Activated CD4-positive, alpha-beta T cell treated with anti-CD3 and anti-CD28 coated beads for 24 hours (primary cell): ENCODE measurements around the gene SUPT20HL1.
"Not testable (repeated sequence)": the region's sequence is repeated elsewhere in the genome, so short reads cannot be mapped to it uniquely, and the experiment has no call there.

Experiments used
- DNase-seq, 2 donors: peaks; one replicate each; pipeline ENCODE4 v3.0.0-alpha.2; 2020; ENCODE audit warnings: low read depth in 2 of 2

Gene SUPT20HL1

DNA sequence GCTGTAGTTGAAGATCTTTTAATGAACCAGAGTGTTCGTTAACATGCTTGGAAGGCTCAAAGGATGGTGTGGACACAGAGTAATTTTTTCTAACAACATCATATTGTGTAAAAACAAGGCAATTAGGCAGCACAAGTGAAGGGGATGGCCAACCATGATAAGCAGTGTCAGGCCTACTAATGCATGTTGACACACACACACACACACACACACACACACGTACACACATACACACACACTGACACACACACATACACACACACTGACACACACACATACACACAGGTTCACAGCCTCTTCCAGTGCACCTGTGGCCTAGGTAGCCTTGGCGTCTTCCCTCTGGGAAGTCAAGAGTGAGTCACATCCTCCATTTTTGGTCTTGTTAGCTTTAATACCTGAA is at the start of gene SUPT20HL1:
Gene SUPT20HL1 (plus strand): TSS at position 368 of the 400 bp plus-strand sequence. CDS start 2,122 bp downstream, outside the sequence.
- DNase-seq, result no peak

- DNase-seq, result not testable (repeated sequence)
These were observed 49.5 kb upstream of the SUPT20HL1 start for GRCh38 chrX:24310916-24311315.

DNA sequence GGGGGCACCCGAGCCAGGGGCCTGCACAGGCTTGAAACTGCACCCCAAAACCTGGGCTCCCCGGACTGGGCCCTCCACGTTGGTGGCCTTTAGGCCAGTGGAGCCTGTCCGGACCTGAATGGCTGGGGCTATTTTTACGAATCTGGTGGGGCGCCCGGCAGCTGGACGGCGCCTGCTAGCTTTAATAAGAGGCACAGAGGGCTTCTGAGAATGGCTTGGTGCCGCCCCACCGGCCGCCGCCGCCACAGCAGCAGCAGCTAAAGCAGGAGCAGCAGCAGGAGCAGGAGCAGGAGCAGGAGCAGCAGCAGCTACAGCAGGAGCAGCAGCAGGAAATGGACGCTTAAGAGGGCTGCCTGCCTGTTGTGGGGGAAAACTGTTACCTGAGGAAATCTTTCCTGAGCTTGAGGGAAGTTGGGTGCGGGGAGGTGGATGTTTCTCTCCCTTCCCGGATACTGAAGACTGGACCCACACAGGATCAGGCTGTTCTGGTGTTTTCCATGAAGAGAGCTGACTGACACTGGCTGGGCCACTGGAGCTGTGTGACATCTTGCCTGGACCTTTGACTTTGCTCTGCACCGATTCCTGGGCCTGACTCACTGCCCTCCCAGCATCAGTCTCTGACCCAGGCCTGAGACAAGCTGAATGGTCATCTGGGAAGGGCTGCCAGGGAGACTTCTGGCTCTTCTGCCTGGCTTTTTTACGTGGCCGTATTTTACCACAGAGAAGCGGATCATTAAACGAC is 48.8 kb upstream of the SUPT20HL1 start:
- DNase-seq, result not testable (repeated sequence)

DNA sequence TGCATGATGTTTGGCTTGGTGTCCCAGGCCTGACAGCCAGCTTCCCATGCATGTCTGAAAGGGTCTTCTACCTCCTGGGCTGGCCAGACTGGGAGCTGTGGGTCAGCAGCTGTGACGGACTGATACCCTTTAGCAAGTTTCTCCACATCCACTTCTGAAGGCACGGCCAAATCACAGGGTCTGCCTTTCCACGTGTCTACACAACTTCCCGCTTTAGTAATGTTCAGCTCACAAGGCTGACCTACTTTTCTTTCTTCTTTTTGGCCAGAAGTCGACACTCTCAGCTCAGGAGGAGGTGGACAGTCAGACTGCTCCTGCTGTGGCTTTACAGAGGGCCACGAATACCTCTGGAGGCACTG is 48.2 kb upstream of the SUPT20HL1 start:
- DNase-seq, result not testable (repeated sequence)

DNA sequence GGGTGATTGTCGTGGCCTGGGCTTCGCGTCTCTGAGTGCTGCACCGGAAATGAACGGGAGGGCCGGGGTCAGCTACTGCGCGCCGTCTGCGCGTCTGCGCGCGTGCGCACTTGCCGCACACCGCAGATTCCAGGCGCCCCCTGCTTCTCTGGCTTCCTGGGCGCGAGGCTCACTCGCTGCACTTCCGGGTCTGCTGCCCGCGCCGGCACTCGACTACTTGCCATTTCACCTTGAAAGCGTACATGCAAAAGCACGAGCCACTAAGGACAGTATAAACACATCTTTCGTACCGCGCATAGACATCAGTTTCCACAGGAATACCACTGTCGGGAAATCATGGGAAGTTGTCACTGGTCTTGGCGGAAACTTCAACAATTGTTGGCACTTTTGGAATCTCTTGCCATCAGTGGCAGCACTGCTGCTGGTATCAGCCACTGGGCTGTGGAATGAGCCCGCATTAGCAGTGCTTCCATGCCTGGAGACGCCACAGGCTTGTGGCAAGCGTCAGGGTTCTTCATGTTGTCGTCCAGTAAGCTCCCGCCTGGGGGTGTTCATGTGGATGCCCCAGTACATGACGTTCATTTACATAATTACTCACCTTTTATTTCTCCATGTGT is 46.3 kb upstream of the SUPT20HL1 start, which contains the start of gene SUPT20HL2:
Gene SUPT20HL2 (minus strand): TSS at position 51 of the 617 bp plus-strand sequence. CDS start 754 bp downstream, outside the sequence.
- DNase-seq, result no peak

DNA sequence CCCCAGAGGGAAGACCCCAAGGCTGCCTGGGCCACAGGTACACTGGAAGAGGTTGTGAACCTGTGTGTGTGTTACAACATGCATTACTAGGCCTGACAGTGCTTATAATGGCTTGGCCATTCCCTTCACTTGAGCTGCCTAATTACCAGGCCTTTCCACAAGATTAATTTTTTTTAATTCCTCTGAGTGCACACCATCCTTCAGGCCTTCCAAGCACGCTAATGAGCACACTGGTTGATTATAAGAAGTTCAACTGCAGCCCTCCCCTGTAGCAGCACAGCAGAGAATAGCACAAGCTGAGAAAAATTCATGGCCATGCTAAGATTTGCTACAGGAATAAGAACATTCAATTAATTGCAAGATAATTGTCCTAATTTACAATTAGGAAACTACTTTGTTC is 44.3 kb upstream of the SUPT20HL1 start:
- DNase-seq, result no peak

GRCh38 chrX:24317567-24317966 is 42.9 kb upstream of the SUPT20HL1 start:
- DNase-seq, result no peak

DNA sequence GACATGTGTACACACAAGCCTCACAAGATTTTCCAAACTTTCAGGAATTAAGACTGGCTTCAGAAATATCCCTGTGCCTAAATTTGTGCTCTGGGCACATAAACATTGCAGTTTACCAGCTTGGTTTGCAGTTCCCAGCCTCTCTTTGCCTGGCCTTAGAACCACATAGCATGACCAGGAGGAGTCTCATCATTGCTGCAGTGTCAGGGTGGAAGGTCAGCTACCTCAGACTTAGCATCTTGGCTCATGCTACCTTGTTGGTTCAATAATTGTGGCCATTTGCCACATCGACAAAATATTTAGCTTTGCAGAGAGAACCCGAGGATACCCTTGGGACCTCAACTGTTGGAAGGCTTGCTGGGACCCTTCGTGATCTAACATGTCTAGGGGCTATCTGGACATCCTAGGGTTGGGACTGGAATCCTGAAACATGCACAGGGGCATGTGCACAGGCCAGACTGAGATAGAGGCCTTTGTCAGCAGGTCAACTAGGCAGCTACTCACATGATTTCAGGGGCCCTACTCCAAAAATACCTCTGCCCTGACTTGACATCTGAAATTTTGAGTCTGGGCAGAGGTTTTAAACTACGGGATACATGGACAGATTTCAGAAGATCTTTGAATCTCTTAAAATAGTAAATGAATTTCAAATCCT is 38.6 kb upstream of the SUPT20HL1 start:
- no peak for DNase-seq

DNA sequence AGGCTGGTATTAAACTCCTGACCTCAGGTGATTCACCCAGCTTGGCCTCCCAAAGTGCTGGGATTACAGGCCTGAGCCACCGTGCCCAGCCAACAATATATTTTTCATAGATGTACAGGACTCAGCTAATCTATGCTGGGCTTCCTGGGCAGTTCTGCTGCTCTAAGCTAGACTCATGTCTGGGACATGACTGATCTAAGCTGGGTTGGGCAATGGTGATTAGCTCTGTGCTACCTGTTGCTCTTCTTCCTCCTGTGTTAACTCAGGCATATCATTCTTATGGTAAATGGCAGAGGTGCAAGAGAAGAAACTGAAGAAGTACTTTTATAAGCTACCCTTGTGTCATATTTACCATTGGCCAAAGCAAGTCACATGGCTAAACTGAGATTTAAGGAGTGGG is 35.2 kb upstream of the SUPT20HL1 start:
- no peak for DNase-seq

DNA sequence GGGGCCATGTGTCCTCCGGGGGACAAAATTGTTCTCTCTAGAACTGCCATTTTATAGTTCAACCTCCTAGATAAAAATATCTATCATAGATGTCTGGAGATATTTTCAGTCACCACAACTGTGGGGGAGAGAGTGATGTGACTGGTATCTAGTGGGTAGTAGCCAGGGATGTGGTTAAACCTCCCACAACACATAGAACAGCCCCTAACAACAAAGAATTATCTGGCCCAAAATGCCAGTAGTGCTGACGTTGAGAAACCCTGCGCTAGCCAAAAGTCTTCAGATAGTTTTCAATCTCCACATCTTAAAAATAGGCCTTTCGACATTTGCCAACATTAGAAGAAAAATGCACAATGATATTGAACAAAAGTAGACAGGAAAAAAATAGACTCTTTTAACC is 27.6 kb upstream of the SUPT20HL1 start:
- no peak for DNase-seq

GRCh38 chrX:24333371-24333770 is 27.1 kb upstream of the SUPT20HL1 start:
- DNase-seq, result no peak

DNA sequence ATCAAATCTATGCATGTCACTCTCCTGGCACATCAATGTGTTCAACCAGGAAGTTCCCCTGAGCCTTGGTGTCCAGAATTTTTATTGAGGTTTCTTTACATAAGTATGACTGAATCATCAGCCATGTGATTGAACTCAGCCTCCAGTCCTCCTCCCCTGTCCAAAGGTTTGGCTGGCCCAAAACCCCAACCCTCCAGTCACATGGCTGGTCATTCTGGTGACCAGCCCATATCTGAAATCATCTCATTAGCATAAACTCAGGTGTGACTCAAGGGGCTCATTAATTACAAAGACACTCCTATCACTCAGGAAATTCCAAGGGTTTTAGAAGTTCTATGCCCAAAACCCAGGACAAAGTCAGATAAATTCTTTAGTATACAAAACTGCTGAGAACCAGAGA is 26.0 kb upstream of the SUPT20HL1 start:
- no peak for DNase-seq

GRCh38 chrX:24335871-24336270 is 24.6 kb upstream of the SUPT20HL1 start:
- no peak for DNase-seq

GRCh38 chrX:24339911-24340310 is 20.5 kb upstream of the SUPT20HL1 start:
- no peak for DNase-seq

- no peak for DNase-seq
These were observed 19.9 kb upstream of the SUPT20HL1 start for GRCh38 chrX:24340501-24340900.

- DNase-seq, result no peak
These were observed 18.6 kb upstream of the SUPT20HL1 start for GRCh38 chrX:24341795-24342194.

GRCh38 chrX:24343719-24344118 is 16.7 kb upstream of the SUPT20HL1 start:
- DNase-seq, result no peak

DNA sequence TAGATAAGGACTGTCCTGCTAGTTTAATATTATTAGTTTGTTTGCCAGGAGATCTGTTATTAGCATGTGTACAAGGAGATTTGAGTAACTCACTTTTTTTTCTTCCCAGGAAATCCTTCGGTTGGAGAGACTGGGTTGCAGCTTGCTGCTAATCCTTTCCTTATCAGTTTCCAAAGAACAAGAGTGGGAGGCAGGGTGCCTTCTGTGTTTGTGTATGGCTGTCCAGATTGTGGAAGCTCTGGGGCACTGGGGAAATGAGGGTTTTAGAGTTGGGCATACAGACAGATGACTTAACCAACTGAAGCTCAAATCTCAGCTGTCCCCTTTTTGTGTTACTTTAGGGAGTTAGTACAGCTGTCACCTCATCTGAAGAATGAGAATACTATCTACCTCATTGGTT is 12.6 kb upstream of the SUPT20HL1 start:
- no peak for DNase-seq

DNA sequence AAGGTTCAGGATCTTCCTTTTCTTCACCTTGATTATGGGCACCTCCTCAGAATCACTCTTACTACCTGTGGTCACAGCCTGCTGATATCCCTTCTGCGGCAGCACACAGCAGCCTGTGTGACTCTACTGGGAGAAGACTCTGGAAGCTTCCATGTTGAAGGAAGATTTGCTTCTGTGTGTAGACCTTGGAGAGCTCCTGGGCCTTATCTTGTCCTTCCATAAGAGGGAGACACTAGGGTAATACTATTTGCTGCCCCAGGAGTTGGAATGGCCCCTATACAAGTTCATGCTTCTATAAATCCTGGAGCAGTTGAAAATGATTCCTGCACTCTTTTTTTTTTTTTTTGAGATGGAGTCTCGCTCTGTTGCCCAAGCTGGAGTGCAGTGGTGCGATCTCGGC is 10.2 kb upstream of the SUPT20HL1 start:
- DNase-seq, result no peak

DNA sequence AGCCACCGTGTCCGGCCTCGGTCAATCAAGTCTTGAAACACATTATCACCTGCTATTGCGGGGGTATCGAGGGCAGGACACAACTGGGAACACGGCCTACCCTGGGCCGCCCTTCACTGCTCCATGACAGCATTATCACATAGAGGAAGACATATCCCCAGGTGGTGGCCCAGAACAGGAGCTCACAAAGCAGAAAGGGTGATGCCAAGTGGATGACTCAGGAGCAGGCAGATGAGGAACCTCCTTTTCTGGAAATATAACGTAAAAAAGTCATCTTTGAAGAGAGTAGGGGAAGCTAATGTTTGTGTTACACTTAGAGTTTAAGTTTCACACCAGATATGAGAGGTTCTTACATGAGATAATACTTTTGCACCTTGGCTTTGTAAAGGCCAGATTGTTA is 5.3 kb upstream of the SUPT20HL1 start:
- DNase-seq, result no peak

- no peak for DNase-seq
These were observed 3.3 kb upstream of the SUPT20HL1 start for GRCh38 chrX:24357106-24357505.

- DNase-seq, result not testable (repeated sequence)
These were observed 1.8 kb downstream of the SUPT20HL1 start for GRCh38 chrX:24362089-24362745.
